Measurements from ENCODE around the gene PCDHGA6.
"Not testable (repeated sequence)": the region's sequence is repeated elsewhere in the genome, so short reads cannot be mapped to it uniquely, and the experiment has no call there.

Gene PCDHGA6

DNA sequence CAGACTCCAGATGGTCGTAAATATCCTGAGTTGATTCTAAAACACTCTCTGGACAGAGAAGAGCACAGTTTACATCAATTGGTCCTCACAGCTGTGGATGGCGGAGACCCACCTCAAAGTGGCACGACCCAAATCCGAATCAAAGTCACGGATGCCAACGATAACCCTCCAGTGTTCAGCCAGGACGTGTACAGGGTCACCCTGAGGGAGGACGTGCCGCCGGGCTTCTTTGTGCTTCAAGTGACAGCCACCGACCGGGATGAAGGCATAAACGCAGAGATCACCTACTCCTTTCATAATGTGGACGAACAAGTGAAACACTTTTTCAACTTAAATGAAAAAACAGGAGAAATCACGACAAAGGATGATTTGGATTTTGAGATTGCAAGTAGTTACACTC, 13.0 kb upstream of the PCDHGA6 start:
- no peak for DNase-seq (ENCODE audit: low read depth)

GRCh38 chr5:141362719-141363118, 11.0 kb upstream of the PCDHGA6 start:
- DNase-seq (ENCODE audit: low read depth), result no peak

GRCh38 chr5:141363952-141364660, 9.6 kb upstream of the PCDHGA6 start, which contains the start of gene PCDHGA5:
TSS of gene PCDHGA5 (plus strand) at chr5:141364162. CDS start at chr5:141364331, 169 bp downstream.
- no peak for DNase-seq (ENCODE audit: low read depth)

GRCh38 chr5:141366016-141366896, 7.4 kb upstream of the PCDHGA6 start:
- no peak for DNase-seq (ENCODE audit: low read depth)

- no peak for DNase-seq (ENCODE audit: low read depth)
Measured at GRCh38 chr5:141369994-141370848, 3.5 kb upstream of the PCDHGA6 start, which contains the start of gene PCDHGB3. TSS of gene PCDHGB3 (plus strand) at chr5:141370242. CDS start at chr5:141370395, 153 bp downstream.

GRCh38 chr5:141371572-141372475, 1.9 kb upstream of the PCDHGA6 start:
- no peak for DNase-seq (ENCODE audit: low read depth)

- no peak for DNase-seq (ENCODE audit: low read depth)
Measured at GRCh38 chr5:141374627-141375026, 936 bp downstream of the PCDHGA6 start.

DNA sequence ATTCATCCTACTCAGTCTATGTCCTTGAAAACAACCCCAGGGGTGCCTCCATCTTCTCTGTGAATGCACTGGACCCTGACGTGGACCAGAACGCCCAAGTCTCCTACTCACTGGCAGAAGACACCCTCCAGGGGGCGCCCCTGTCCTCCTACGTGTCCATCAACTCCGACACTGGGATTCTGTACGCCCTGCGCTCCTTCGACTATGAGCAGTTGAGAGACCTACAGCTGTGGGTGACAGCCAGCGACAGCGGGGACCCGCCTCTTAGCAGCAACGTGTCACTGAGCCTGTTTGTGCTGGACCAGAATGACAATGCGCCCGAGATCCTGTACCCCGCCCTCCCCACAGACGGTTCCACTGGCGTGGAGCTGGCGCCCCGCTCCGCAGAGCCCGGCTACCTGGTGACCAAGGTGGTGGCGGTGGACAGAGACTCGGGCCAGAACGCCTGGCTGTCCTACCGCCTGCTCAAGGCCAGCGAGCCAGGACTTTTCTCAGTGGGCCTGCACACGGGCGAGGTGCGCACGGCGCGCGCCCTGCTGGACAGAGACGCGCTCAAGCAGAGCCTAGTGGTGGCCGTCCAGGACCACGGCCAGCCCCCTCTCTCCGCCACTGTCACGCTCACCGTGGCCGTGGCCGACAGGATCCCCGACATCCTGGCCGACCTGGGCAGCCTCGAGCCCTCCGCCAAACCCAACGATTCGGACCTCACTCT, 1.9 kb downstream of the PCDHGA6 start:
- not testable (repeated sequence) for DNase-seq (ENCODE audit: low read depth)

- DNase-seq (ENCODE audit: low read depth), result no peak
Measured at GRCh38 chr5:141382469-141383294, 9.0 kb downstream of the PCDHGA6 start, which contains the start of gene PCDHGA7. TSS of gene PCDHGA7 (plus strand) at chr5:141382742. CDS start at chr5:141382900, 158 bp downstream.

GRCh38 chr5:141383345-141383744, 9.7 kb downstream of the PCDHGA6 start:
- no peak for DNase-seq (ENCODE audit: low read depth)

DNA sequence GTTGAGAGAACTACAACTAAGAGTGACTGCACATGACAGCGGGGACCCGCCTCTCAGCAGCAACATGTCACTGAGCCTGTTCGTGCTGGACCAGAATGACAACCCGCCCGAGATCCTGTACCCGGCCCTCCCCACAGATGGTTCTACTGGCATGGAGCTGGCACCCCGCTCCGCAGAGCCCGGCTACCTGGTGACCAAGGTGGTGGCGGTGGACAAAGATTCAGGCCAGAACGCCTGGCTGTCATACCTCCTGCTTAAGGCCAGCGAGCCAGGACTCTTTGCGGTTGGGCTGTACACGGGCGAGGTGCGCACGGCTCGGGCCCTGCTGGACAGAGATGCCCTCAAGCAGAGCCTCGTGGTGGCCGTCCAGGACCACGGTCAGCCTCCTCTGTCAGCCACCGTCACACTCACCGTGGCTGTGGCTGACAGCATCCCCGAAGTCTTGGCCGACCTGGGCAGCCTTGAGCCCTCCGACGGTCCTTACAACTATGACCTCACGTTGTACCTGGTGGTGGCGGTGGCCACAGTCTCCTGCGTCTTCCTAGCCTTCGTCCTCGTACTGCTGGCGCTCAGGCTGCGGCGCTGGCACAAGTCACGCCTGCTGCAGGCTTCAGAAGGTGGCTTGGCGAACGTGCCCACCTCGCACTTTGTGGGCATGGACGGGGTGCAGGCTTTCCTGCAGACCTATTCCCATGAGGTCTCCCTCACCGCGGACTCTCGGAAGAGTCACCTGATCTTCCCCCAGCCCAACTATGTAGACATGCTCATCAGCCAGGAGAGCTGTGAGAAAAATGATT, 11.0 kb downstream of the PCDHGA6 start:
- no peak for DNase-seq (ENCODE audit: low read depth)

DNA sequence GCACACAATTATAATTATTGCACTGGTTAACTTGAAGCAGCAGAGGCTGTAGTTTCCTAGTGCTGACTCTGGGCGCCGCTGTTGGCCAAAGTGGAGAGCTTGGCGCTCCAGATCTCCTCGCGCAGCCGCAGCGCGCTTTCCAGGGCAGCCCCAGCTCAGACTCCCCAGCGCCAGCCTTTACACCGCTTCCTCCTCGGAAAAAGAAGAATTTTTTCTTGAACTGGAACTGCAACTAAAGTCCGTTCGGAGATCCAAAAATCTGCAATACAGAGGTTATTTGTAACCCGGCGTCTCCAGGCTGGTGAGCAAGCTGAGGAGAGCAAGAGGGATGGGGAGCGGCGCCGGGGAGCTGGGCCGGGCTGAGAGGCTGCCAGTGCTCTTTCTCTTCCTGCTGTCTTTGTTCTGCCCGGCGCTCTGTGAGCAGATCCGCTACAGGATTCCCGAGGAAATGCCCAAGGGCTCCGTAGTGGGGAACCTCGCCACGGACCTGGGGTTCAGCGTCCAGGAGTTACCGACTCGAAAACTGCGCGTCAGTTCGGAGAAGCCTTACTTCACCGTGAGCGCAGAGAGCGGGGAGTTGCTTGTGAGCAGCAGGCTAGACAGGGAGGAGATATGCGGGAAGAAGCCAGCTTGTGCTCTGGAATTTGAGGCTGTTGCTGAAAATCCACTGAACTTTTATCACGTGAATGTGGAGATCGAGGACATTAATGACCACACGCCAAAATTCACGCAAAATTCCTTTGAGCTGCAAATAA, 14.0 kb downstream of the PCDHGA6 start, which contains the start of gene PCDHGB4:
PCDHGB4 (plus strand) TSS at position 142 of the 755 bp plus-strand sequence; CDS start at position 329, 187 bp downstream.
- not testable (repeated sequence) for DNase-seq (ENCODE audit: low read depth)

DNA sequence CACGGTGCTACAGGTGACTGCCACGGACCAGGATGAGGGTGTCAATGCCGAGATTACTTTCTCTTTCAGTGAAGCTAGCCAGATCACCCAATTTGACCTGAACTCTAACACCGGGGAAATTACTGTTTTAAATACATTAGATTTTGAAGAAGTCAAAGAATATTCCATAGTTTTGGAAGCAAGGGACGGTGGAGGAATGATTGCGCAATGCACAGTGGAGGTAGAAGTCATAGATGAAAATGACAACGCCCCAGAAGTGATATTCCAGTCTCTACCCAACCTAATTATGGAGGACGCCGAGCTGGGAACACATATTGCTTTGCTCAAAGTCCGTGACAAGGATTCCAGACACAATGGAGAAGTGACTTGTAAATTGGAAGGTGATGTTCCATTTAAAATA, 15.0 kb downstream of the PCDHGA6 start:
- DNase-seq (ENCODE audit: low read depth), result no peak

DNA sequence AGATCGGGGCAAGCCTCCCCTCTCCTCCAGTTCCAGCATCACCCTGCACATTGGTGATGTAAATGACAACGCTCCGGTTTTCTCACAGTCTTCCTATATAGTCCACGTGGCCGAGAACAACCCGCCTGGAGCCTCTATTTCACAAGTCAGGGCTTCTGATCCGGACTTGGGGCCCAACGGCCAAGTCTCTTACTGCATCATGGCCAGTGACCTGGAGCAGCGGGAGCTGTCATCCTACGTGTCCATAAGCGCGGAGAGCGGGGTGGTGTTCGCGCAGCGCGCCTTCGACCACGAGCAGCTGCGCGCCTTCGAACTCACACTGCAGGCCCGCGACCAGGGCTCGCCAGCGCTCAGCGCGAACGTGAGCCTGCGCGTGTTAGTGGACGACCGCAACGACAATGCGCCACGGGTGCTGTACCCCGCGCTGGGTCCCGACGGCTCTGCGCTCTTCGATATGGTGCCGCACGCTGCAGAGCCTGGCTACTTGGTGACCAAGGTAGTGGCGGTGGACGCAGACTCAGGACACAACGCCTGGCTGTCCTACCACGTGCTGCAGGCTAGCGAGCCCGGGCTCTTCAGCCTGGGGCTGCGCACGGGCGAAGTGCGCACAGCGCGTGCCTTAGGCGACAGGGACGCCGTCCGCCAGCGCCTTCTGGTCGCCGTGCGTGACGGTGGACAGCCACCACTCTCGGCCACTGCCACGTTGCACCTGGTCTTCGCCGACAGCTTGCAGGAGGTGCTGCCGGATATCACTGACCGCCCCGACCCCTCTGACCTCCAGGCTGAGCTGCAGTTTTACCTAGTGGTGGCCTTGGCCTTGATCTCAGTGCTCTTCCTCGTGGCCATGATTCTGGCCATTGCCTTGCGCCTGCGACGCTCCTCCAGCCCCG, 15.7 kb downstream of the PCDHGA6 start:
- DNase-seq (ENCODE audit: low read depth), result no peak

GRCh38 chr5:141392429-141393198, 18.9 kb downstream of the PCDHGA6 start, which contains the start of gene PCDHGA8:
TSS of gene PCDHGA8 (plus strand) at chr5:141392633. CDS start at chr5:141392814, 181 bp downstream.
- DNase-seq (ENCODE audit: low read depth), result no peak

- no peak for DNase-seq (ENCODE audit: low read depth)
Measured at GRCh38 chr5:141393267-141393666, 19.6 kb downstream of the PCDHGA6 start.

All from non-pigmented ciliary epithelial cell (primary cell).